Stimulated activated CD8-positive, alpha-beta memory T cell treated with anti-CD3 and anti-CD28 coated beads, Interleukin-7, amount 100 ng/mL, for 48 hours (primary cell): Measurements from ENCODE around the gene PLD5.
"Not testable (repeated sequence)": the region's sequence is repeated elsewhere in the genome, so short reads cannot be mapped to it uniquely, and the experiment has no call there.

Experiments
- DNase-seq, 2 donors: peaks; one replicate each; pipeline ENCODE4 v3.0.0-alpha.2; 2020; ENCODE audit warnings: low read depth in 1 of 2; ENCODE audit errors: extremely low read depth in 1 of 2

The PLD5 gene

DNA sequence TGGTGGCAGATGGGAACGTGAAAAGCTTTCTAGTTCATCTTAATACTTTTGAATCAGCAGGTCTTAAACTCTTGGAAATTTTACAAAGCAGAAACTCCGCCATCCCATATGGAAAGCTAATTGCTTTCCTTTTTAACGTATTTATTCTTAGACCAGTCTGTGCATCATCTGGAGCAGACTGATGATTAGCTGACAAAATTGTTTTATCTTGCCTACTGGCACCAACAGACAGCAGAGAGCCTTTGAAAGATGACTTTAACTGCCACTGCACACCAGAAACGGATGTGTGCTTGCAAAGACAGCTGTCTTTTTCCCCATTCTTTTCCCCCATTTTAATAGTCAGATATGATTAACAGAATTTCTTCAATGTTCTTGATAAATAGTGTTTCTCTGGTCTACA is 97.0 kb downstream of the PLD5 start:
- DNase-seq = no peak

DNA sequence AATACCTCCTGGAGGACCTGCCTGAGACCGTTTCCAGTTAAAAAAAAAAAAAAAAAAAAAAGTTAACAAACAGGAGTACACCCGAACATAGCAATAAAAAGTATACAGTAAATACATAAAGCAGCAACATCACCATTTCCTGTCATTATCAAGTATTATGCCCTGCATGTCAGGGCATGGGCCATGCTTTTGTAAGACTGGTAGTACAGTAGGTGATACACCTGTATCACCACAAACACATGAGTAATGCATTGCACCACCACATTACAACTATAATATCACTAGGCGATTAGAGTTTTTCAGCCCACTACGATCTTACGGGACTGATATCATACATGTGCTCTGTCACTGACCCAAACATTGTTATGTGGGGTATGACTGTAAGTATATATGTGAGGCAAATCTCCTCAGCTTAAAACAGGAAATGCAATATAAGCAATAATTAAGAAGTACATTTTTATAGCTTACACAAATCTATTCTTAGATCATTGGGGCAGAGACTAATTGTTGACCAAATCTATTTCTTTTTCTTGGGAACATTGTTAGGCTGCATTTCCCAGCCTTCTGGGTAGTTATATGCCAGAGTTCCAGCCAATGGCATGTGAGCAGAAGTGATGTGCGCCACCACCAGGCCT is 98.1 kb downstream of the PLD5 start:
- no peak for DNase-seq

DNA sequence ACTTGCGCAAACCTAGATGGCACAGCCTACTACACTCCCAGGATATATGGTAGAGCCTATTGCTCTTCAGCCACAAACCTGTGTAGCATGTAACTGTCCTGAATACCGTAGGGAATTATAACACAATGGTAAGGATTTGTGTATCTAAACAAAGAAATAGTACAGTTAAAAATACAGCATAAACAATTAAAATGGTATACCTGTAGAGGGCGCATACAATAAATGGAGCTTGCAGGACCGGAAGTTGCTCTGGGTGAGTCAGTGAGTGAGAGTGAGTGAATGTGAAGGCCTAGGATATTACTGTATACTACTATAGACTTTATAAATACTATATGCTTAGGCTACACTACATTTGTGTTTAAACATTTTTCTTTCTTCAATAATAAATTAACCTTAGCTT is 99.3 kb downstream of the PLD5 start:
- DNase-seq = no peak

DNA sequence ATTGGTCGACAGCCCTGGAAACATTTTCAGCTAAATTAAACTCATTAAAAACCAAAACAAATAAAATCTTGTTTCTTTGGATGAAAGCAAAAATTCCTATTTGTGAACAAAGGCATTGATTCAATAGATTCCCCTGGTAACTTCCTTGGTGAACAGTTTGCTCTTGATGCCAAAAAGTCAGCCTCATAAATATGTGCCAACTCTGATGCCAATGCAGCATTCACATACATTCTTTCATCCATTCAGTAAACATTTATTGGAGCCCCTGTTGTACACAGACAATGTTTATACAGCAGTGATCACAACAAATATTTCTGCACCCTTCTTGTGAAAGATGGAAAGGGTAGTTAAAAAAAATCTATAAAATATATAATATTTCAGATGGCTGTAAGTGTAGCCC is 107.8 kb downstream of the PLD5 start:
- DNase-seq = no peak

DNA sequence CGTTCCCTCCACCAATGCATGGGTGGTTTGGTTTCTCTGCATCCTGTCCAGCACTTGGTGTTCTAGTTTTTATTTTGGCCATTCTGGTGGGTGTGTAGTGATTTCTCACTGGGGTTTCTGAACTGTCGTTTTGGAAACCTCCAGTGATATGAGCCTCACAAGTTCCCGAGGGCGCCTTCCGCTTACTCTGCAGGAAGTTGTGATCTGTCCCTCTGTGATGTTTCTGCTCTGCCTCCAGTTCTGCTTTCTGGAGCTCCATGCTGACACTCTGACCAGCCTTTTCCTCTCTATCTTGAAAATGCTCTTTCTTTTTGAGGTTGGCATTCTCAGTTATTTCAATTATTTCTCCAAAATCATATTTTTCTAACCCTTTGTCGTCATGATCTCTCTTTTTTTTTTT is 111.6 kb downstream of the PLD5 start:
- DNase-seq = no peak

DNA sequence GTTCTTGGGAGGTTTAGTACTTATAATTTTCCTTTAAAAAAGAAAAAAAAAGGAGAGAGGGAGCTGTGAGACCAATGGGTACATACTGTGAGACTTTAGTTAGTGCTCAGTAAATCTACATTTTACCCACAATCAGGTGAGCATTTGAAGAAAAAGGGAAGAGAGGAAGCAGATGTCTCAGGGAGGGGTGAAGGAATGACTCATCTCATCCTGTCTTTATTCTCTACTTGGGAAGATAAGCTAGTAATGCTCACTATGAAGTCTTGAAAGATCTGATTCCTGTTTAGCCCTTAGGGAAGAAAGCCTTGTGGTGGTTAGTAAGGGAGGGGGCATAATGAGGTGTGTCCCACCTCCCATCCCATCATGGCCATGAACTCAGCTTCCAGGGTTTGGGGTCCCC is 112.6 kb downstream of the PLD5 start:
- DNase-seq = no peak

DNA sequence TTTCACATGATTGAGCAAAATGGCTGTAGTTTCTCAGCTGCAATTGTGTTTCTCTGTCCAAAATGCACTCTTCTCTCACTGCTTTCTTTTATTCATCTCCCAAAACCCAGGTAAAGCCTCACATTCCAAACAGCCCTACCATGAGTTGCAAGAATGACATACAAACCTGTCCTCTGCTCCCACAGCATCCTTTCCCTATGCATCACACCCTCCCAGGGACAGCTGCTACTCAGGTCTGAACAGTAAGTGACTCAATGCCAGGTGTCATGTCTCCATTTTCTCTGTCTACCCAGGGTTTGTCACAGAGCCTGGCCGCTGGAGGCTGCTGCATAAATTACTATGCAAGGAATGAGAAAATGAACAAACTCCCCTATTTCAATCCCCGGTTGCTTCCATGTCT is 118.5 kb downstream of the PLD5 start:
- DNase-seq = no peak

DNA sequence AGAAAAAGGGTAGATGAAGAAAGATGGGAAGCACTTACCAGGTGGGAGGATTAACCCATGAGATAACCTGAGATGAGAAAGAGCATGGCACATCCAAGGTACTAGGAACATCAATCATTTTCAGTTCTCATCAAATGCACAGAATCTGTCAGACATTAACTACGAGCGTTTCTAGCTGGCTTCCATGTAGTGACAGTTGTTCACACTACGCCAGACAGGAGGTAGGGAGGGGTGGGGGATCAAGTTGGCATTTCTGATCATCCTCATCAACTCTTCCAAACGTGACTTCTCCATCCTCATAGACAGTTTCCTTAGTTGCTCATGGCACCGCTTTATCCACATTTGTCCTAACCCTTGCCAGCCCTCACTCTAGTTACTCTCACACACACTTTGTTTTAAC is 120.2 kb downstream of the PLD5 start:
- no peak for DNase-seq

DNA sequence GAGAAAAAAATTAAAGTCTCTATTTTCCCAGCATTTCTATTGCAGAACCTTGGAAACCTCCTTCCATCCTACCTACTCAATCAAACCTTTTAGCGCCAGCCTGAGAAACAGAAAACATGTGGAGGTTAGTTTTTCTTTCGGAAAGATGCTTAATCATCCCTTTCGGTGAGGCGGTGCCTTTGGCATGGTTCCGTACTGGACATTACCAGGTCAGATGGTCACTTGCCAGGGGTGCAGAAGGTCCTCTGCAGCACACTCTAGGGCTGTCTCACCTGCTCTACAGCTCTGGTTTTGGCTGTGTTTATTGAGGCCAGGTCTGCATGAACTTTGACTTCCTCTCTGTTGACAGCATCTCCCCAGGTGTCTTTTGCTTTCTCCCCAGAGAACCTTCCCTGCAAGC is 121.5 kb downstream of the PLD5 start:
- no peak for DNase-seq

DNA sequence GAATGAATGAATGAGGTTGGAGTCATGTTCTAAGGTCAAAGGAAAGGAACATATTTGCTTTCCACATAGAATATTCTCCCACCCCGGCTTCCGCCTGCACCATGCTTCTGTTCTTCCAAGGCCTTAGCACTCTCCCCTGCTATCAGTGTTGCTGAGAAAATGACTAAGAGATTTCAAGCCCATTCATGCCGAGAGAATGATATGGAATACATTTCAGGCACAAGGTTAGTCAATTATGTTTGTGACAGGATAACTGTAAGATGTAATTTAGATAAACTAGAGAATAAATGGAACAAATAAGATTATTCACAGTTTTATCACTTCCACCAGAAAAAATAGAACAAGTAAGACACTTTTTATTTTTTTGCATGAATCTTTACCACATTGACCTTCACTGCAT is 122.6 kb downstream of the PLD5 start:
- DNase-seq = no peak

DNA sequence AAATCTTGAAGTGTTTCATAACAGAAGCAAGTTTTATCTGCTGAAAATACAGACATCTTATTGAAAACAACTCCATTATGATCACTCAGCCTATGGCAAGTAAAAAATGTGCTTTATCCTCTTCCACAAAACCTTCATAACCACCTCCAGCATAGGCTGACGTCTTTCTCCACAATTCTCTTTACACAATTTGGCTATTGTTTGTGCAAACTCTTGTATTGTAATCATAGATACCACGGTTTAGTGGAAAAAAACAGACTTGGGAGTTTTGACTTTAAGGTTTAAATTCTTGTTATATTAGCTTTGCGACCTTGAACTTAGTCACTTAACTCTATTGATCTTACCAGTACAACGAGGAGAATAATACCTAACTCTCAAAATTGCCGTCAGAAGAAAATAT is 126.1 kb downstream of the PLD5 start:
- no peak for DNase-seq

DNA sequence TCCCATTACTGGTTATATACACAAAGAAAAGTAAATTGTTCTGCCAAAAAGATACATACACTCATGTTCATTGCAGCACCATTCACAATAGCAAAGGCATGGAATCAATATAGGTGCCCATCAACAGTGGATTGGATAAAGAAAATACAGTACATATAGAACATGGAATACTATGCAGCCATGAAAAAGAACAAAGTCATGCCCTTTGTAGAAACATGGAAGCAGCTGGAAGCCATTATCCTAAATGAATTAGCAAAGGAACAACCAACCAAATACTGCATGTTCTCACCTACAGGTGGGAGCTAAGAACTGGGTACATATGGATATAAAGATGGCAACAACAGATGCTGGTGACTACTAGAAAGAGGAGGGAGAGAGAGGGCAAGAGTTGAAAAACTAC is 132.6 kb downstream of the PLD5 start:
- DNase-seq = no peak

DNA sequence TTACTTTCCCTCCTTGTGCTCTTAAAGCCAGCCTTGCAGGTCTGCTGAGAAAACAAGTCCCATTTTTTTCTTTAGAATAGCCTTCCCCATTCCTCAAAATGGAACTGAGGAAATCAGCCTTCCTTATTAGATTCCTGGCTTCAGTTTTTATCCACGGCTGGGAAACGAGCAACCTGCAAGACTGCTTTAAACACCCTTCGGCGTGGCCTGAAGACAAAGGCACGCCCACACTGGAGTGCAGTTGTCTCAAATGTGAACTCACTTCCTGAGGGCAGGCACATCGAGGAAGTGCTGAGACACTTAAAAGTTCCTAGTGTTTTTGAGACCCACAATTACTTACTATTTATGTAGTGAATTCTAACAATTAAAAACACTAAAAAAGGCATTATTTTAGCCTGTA is 148.4 kb downstream of the PLD5 start:
- DNase-seq = not testable (repeated sequence)

DNA sequence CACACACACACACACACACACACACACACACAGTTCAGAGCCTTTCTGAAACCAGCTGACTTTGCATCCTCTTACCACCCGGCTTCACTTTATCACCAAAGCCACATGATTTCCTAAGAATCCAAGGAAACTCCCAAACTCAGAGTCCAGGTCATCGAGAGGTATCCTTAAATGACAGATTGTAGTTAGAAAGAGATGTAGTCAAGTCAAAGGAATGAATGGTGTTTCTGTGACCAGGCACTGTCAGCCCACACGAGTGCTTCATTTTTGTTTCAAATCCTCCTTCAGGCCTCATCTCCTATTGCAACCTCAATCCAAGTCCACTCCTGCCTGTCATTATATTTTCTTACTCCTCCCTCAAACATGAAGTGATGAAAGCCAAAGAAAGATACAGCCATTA is 174.1 kb downstream of the PLD5 start:
- DNase-seq = not testable (repeated sequence)

DNA sequence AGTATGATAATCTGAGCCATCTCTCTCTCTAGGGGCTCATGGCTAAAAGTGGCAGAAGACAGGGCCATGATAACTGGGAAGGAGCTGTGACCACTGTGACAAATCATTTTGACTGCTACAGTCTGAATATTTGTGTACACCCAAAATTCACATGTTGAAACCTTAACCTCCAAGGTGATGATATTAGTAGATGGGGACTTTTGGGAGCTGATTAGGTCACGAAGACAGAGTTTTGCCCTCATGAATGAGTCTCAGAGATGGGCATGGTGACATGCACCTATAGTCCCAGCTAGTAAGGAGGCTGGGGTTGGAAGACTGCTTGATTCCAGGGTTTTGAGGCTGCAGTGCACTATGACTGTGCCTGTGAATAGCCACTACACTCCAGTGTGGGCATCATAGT is 174.9 kb downstream of the PLD5 start:
- DNase-seq = no peak

DNA sequence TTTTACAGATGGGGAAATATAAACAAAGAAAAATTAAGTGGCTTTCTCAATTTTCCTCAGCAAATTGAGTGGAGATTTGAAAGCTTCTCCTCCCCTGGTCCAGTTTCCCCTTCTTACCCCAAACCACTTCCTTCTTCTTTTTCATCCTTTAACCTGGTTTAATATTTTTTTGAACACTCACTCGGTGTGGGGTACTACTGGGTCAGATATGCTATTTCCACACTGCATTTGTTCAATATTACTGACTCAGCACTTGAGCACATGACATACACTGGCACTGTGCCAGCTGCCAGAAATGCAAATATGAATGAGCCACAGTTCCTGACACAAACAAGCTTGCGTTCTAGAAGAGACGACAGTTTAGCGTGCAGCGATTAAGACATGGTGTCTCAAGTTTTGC is 193.6 kb downstream of the PLD5 start:
- not testable (repeated sequence) for DNase-seq

DNA sequence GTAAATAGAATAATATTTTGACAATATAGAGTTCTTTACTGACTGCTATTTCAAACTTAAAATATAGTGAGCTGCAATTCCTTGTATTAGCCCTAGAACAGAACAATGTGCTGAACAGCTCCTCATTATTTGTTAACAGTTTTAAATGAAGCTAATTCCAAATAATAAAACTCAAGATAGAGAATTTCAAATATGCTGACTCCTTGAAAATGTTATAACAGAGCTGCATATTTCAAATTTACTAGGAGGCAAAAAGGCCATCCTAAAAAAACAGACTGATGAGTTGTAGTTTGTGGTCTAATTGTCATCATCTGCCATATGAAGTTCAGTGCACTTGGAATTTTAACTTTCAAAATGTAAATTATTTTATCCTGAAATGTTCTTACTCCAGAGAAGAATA is 197.1 kb downstream of the PLD5 start:
- not testable (repeated sequence) for DNase-seq

DNA sequence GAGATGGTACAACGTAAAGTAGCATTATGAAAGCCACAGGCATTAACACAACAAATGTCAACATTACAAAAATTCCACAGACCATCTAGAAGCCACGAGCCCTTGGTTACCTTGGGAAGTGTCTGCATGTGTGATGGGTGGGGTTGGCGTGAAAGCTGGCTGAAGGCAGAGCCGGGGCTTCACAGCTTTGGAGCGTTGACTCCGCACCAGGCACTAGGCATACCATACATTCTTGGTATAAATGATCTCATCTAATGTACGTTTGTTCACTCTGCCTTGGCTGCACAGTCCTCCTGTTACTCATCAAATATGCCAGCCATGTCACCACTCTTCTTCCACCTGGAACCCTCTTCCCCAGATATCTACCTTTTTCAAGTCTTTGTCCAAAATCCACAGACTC is 202.5 kb downstream of the PLD5 start:
- DNase-seq = not testable (repeated sequence)

DNA sequence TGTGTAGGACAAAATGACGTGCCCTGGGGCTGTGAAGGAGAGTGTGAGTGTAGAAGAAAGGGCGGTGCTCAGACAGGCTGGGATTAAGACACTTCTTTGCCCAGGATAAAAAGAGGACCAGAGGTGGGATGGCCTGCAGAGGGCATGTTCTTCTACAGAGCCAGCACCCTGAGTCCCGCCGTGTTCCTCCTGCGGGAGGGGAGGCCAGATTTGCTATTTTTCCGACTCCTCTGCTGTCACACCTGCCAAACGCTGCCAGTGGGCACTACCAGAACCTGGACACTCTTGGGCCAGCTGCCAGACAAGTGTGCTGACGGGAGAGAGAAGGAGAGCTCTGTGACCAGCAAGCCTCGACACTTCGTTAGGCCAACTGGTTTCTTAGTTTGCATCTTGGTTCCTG is 206.4 kb downstream of the PLD5 start:
- DNase-seq = no peak

DNA sequence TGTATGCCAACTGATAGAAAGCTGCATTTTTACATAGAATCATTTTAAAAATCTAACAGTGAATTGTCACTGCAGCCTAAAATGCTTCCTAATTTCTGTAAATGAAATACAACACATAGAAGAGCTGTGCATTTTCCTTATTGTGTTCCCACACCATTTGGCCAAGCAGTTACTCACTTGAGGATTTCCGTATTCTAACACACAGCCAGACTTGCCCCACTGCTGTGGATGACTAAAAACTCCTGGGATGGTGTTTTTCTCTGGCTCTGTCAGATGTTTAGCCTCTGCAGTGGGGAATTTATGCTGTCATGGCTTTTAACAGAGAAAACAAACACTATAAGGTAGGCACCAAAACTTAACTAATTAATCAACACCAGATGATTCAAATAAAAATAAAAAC is 209.6 kb downstream of the PLD5 start:
- DNase-seq = not testable (repeated sequence)

DNA sequence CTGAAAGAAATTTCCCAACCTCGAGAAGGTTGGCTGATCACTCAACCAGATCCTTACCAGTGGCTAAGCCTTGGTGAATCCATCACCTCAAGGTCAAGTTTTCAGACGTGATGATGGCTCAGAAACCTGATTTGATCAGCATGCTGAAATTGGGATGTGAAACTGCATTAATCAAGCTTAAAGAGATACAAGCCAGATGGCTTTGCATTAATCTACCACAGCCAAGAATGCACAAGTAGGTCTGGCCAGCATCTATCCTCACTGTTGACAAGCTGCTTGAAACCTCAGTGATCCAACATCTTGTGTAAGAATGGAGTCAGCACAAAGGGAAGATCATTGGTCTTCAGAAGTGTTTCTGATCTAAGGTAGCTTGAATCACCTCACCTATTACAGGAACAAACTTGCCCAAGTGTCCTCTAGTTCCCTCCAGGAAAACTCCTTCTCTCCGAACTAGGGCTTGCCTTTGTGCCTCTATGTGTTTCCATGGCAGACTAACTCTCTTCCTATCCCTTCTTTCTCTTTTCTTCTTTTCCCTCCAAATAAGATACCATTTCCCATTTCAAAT is 210.3 kb downstream of the PLD5 start:
- DNase-seq = not testable (repeated sequence)

DNA sequence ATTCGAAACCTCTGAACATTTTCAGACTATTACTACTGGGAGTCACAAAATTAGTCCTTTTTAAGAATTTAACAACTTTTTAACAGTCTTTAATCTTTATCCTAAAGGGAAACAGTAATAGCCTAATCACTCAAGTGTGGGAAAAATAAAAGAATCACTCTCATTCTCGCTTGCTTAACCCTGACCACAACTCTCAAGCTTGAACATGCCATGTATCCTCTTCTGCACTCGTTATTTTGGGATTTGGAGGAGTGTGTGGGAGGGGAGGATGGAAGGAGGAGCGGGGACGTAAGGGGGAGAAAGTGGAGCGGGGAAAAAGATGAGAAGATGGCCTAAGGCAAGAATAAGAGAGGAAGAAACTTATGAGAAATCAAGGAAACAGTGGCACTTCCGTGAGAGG is 215.8 kb downstream of the PLD5 start:
- not testable (repeated sequence) for DNase-seq

DNA sequence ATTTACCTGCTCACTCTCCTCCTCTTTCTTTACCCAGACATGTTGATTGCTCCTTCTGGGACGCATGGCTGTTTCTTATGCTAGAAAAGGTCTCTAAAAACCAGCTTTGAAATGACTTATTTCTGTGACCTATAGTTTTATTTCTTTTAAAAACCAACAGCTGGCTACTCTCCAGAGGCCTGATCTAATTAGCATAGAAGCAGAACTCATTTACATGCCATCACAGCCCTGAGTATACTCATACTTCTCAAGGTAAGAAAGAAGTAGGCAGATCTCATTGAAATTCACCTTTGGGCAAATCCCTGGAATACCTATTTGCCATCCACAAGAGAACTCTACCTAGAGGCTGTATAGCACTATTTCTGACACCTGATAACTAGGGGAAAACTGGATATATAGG is 230.7 kb downstream of the PLD5 start:
- not testable (repeated sequence) for DNase-seq
